Stomach (tissue), 9 donors: ENCODE measurements around the gene LTB4R. TPM values are rescaled to one million over a fixed set of nuclear protein-coding genes. Genes with fewer than 3 reads are reported as not detected.

Source experiments
- DNase-seq, 2 donors: peaks; one replicate each; pipeline versions ENCODE4 v3.0.0 to v3.0.0-alpha.2; 2013 to 2019
- H3K27ac ChIP-seq, 5 donors: fragments of 200-600 bp in 4 of 5; sonication (generic) in 4 of 5; one replicate each; pipeline ENCODE4 v1.5.1; 2013 to 2019; ENCODE audit warnings: mild to moderate bottlenecking in 1 of 5, moderate library complexity in 1 of 5
- H3K27me3 ChIP-seq, 3 donors: fragments of 200-600 bp; sonication (generic); one replicate each; pipeline ENCODE4 v1.5.1; 2017 to 2019; ENCODE audit warnings: mixed run types in 1 of 3
- H3K36me3 ChIP-seq, 4 donors: fragments of 200-600 bp; sonication (generic); 1 replicate in 3 of 4; 2 replicates in 1 of 4; pipeline ENCODE4 v1.5.1; 2016 to 2019
- H3K4me1 ChIP-seq, 4 donors: fragments of 200-600 bp; sonication (generic); one replicate each; pipeline ENCODE4 v1.5.1; 2016 to 2019
- H3K4me3 ChIP-seq, 4 donors: fragments of 200-600 bp; sonication (generic) in 3 of 4; one replicate each; pipeline ENCODE4 v1.5.1; 2016 to 2019; ENCODE audit warnings: mild to moderate bottlenecking in 1 of 4
- H3K9me3 ChIP-seq, 4 donors: fragments of 200-600 bp; sonication (generic); one replicate each; pipeline ENCODE4 v1.5.1; 2016 to 2019
- EP300 ChIP-seq: sonication (generic); formaldehyde crosslinking; IDR thresholded peaks from one replicate; pipeline ENCODE4 v1.6.1; 2017; ENCODE audit warnings: antibody characterized with exemption
- POLR2A ChIP-seq, 4 donors: fragments of 450-650 bp; IDR thresholded peaks; one replicate each; pipeline ENCODE4 v1.6.1; 2016; ENCODE audit warnings: antibody characterized with exemption in 4 of 4, control low read depth in 2 of 4, mild to moderate bottlenecking in 1 of 4, moderate library complexity in 1 of 4
- POLR2AphosphoS5 ChIP-seq, 3 donors: sonication (generic); formaldehyde crosslinking; IDR thresholded peaks; one replicate each; pipeline ENCODE4 v1.6.1; 2016; ENCODE audit warnings: antibody characterized with exemption in 3 of 3
- WGBS, 5 donors: extraction: QIAGEN DNeasy Blood & Tissue Kit in 3 of 5; methylation state at CpG; one replicate each; pipeline versions ENCODE4 v1.1.5 to v1.1.7; 2013 to 2018; 5-methylcytosine and 5-hydroxymethylcytosine counted together
- intact Hi-C: fragments of 100-400 bp; cut with DNase I; formaldehyde crosslinking; loops from one replicate; pipeline ENCODE4 v1.15.1; 2023; ENCODE audit warnings: low total_unique reads
- polyA plus RNA-seq, 3 donors: library from polyadenylated mRNA; stranded (reverse); fragments of 200-250 nt; gene quantifications; one replicate each; pipeline ENCODE4 v1.2.3, GENCODE V29; 2013
- total RNA-seq, 5 donors: library from RNA; depleted of rRNA; stranded (reverse); fragments of >200 nt; gene quantifications; one replicate each; pipeline versions ENCODE4 v1.1.0 to v1.2.3, GENCODE V29; 2014 to 2016
- TF ChIP-seq, protein P1 (sequence below), 7 experiments: fragments of 450-650 bp in 4 of 7; fragments of 200-600 bp in 3 of 7; sonication (generic) in 3 of 7; IDR thresholded peaks; one replicate each; pipeline ENCODE4 v1.5.1; 2016 to 2019; ENCODE audit warnings: antibody characterized with exemption in 7 of 7, control low read depth in 2 of 7, mild to moderate bottlenecking in 1 of 7
- donor health status: healthy with polysubstance abuse.
- donor health status: Bipolar disorder and iron deficiency.
- donor health status: healthy.

Gene LTB4R
- total and polyA plus RNA-seq, 8 donors = 1.4 to 92.8 (median 21.6) TPM; not detected in 1

DNA sequence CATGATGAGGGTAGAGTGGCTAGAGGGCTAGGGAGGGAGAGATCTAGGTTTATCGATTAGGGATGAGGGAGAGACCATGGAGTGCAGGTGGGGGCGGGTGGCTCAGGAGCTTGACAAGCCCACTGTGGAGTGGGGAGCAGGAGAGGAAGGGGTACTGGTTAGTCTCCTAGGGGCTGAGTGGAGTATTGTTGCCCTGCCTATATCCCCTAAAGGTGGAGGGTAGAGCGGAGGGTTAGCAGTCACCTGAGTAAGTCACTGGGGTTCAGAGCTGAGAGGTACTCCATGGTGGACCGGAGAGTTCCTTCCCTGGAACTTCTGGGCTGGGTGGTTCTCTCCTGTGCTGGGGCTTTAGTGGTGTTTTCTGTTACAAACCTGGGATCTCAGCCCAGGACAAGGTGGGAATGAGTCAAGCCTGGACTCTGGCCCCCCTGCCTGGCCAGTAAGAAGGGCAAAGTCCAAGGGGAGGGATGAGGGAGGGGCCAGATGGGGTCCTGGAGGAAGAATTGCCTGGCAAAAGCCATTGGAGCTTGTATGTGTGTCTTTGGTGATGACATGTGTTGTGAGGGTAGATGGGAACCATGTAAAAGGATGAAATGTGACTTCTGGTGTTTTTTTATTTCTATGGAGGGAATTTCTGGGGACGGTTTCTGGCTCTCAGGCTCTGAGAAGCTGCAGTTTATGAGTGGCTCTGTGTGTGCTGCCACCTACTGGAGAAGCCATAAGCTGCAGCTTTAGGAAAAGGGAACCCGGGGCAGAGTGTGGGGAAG, 3.5 kb upstream of the LTB4R start, which contains the start of gene CIDEB:
Gene CIDEB (minus strand): TSS at position 403 of the 767 bp plus-strand sequence. CDS start 119 bp downstream, at position 284.
- peak; percentile 74 to 85 for DNase-seq
- no peak for TF ChIP-seq POLR2A (IDR thresholded peaks at IDR 0.05)
- TF ChIP-seq, protein P1, sequence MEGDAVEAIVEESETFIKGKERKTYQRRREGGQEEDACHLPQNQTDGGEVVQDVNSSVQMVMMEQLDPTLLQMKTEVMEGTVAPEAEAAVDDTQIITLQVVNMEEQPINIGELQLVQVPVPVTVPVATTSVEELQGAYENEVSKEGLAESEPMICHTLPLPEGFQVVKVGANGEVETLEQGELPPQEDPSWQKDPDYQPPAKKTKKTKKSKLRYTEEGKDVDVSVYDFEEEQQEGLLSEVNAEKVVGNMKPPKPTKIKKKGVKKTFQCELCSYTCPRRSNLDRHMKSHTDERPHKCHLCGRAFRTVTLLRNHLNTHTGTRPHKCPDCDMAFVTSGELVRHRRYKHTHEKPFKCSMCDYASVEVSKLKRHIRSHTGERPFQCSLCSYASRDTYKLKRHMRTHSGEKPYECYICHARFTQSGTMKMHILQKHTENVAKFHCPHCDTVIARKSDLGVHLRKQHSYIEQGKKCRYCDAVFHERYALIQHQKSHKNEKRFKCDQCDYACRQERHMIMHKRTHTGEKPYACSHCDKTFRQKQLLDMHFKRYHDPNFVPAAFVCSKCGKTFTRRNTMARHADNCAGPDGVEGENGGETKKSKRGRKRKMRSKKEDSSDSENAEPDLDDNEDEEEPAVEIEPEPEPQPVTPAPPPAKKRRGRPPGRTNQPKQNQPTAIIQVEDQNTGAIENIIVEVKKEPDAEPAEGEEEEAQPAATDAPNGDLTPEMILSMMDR (IDR thresholded peaks at IDR 0.05) = peak in 5 of 7 experiments; percentile 87 to 93 (median 89)
- no peak for TF ChIP-seq EP300
- H3K27ac ChIP-seq = peak within 1 kb of the TSS; percentile 11 to 88 (median 71)
- WGBS, 5 donors = 32 to 44% (median 40%) methylated on average over 6 of the region's 6 CpGs
- H3K27me3 ChIP-seq = no peaks in the 10 kb centered on the region
- intact Hi-C loops = no loop called here
- H3K9me3 ChIP-seq = no peaks in the 10 kb centered on the region
- H3K4me3 ChIP-seq = no peak within 1 kb of the TSS
- peaks cover 39 to 59% (median 48%) of the 10 kb centered on the region in 4 donors for H3K36me3 ChIP-seq
- peaks cover 44 to 62% (median 57%) of the 10 kb centered on the region in 4 donors for H3K4me1 ChIP-seq

DNA sequence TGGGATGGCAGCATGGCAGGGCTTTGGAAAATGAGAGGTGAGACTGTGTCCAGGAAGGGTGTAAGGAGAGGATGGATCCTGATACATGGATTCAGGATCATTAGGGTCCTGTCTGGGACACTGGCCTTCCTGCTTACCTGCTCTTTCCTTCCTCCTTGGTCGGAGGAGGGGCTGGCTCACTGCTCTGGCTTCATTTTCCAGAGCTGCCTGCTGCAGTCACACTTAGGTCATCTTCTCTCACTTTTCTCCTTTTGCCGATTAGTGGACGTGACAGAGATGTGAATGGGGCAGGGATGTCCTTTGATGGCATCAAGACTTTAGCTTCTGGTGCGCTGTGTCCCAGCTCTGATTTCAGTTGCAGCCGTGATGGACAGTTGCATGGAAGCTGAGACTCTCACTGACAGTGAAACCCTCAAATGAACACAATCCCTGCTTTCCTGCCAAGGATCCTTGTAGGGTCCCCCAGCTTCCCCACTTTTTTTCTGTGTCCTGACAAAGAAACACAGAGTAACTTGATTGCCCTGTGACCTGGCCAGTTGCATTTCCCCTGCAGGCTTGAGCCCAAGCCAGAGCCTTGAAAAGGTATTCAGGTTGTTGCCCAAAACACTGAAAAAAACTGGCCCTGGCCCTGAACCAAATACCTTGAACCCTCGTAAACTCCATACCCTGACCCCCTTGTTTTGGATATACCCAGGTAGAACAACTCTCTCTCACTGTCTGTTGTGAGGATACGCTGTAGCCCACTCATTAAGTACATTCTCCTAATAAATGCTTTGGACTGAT, 2.8 kb upstream of the LTB4R start:
- intact Hi-C loops = no loop called here
- no peak for TF ChIP-seq POLR2AphosphoS5 (IDR thresholded peaks at IDR 0.05)
- TF ChIP-seq, protein P1 (IDR thresholded peaks at IDR 0.05) = peak in 1 of 7 experiments; percentile 38
- H3K4me1 ChIP-seq = peaks cover 44 to 63% (median 61%) of the 10 kb centered on the region in 4 donors
- H3K4me3 ChIP-seq = no peak overlapping the region
- 76 to 88% (median 81%) methylated on average over 7 of the region's 7 CpGs for WGBS, 5 donors
- peak overlapping the region in 3 of 5 donors; percentile 73 to 95 (median 88) for H3K27ac ChIP-seq
- no peaks in the 10 kb centered on the region for H3K27me3 ChIP-seq
- peaks cover 32 to 51% (median 40%) of the 10 kb centered on the region in 4 donors for H3K36me3 ChIP-seq
- H3K9me3 ChIP-seq = no peaks in the 10 kb centered on the region
- no peak for DNase-seq

DNA sequence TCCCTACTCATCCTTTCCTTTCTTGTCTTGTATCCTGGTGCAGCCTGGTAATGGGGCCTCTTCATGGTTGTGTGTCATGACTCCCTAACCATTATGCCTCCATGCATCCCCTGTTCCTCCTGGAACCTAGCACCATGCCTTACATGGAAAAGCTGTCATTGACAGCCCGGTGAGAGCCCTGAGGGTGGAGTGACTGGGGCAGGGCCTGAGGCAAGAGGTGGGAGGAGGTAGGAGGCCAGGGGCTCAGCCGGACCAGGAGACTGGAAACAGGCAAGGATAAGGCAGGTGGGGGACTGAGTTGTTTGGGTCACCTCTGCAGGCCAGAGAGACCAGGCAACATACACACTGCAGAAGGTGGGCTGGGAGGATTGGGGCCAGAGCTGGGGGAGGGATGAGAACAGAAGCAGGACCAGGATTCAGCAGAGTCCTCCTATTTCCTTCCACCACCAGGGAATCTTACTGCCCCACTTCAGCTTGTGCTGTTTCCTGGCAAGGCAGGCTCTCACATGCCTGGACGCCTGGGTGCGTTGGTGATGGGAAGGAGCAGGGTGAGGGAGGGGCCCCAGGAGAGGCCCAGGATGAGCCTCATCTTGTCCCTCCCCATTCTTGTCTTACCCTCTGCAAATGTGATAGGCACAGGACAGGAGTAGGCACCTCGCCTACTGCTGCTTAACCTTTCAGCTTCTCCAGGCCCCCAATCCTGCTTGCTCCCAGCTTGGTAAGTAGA, 1.6 kb upstream of the LTB4R start, which contains the start of gene LTB4R2:
Gene LTB4R2 (plus strand): TSS at position 603 of the 727 bp plus-strand sequence. CDS start 525 bp downstream, outside the sequence.
- Histone ChIP-seq H3K27ac (peak within 1 kb of the TSS; percentile 80 to 95 (median 88)), H3K4me1 (peaks cover 44 to 74% (median 65%) of the 10 kb centered on the region in 4 donors), H3K4me3 (peak within 1 kb of the TSS; percentile 47 to 58 (median 57)), H3K27me3 (no peaks in the 10 kb centered on the region), H3K9me3 (no peaks in the 10 kb centered on the region), H3K36me3 (peaks cover 21 to 39% (median 28%) of the 10 kb centered on the region in 4 donors)
- intact Hi-C loops = no loop called here
- TF ChIP-seq POLR2A (IDR thresholded peaks at IDR 0.05) = no peak
- TF ChIP-seq, protein P1 (IDR thresholded peaks at IDR 0.05) = no peak
- no peak for TF ChIP-seq POLR2AphosphoS5 (IDR thresholded peaks at IDR 0.05)
- TF ChIP-seq EP300 = no peak
- no peak for DNase-seq
- 60 to 81% (median 66%) methylated on average over 5 of the region's 5 CpGs for WGBS, 5 donors

DNA sequence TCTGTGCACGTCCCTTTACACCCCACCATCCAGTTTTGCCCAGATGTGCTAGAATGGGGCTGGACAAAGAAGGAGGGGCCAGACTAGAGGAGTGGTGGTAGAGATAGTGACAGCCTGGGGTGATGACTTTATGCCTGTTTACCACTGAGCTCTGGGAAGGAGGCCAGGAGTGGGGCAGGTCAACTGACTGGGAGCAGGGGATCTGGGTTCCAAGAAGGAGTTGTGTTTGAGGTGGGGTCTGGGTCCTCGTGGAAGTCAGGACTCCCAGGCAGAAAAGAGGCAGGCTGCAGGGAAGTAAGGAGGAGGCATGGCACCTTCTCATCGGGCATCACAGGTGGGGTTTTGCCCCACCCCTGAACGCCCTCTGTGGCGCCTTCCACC, 1.0 kb upstream of the LTB4R start:
- TF ChIP-seq, protein P1 (IDR thresholded peaks at IDR 0.05) = no peak
- TF ChIP-seq POLR2AphosphoS5 (IDR thresholded peaks at IDR 0.05) (no peak), EP300 (no peak), POLR2A (IDR thresholded peaks at IDR 0.05) (no peak)
- peak in 1 of 2 donors; percentile 55 for DNase-seq
- H3K36me3 ChIP-seq = peaks cover 16 to 34% (median 23%) of the 10 kb centered on the region in 4 donors
- peak overlapping the region; percentile 47 to 58 (median 57) for H3K4me3 ChIP-seq
- H3K9me3 ChIP-seq = no peaks in the 10 kb centered on the region
- WGBS, 5 donors = 11 to 17% (median 13%) methylated on average over 5 of the region's 5 CpGs
- H3K4me1 ChIP-seq = peaks cover 49 to 80% (median 68%) of the 10 kb centered on the region in 4 donors
- peak overlapping the region; percentile 80 to 95 (median 88) for H3K27ac ChIP-seq
- intact Hi-C loops = no loop called here
- no peaks in the 10 kb centered on the region for H3K27me3 ChIP-seq
